Suppressor macrophage (primary cell): ENCODE measurements around the gene DUSP11.
"Not testable (repeated sequence)": the region's sequence is repeated elsewhere in the genome, so short reads cannot be mapped to it uniquely, and the experiment has no call there.

ENCODE experiments used
- DNase-seq, 4 experiments: peaks; one replicate each; pipeline ENCODE4 v3.0.0-alpha.2; 2020 to 2022
- total RNA-seq, 17 experiments: gene quantifications; one replicate each; lab custom pipeline; 2026; ENCODE audit warnings: mixed read lengths in 6 of 17, inconsistent platforms in 3 of 17; lab: John Stamatoyannopoulos, UW

Gene DUSP11
- total RNA-seq: 14.6 to 28.8 (median 22.1) reads per million in 17 experiments

GRCh38 chr2:73779467-73780236 lies at the start of gene DUSP11:
Gene DUSP11 (minus strand): TSS chr2:73780103. CDS start chr2:73779974, 129 bp downstream.
- DNase-seq: peak; percentile 97 to 100 (median 98)

- DNase-seq: peak; percentile 97 to 99 (median 98)
Measured at GRCh38 chr2:73828818-73829570, 49.1 kb upstream of the DUSP11 start, which contains the start of gene STAMBP. Gene STAMBP (plus strand): TSS chr2:73828961. CDS start chr2:73830857, 1,896 bp downstream.

- no peak for DNase-seq
Measured at GRCh38 chr2:73828389-73828817, 48.5 kb upstream of the DUSP11 start.

DNA sequence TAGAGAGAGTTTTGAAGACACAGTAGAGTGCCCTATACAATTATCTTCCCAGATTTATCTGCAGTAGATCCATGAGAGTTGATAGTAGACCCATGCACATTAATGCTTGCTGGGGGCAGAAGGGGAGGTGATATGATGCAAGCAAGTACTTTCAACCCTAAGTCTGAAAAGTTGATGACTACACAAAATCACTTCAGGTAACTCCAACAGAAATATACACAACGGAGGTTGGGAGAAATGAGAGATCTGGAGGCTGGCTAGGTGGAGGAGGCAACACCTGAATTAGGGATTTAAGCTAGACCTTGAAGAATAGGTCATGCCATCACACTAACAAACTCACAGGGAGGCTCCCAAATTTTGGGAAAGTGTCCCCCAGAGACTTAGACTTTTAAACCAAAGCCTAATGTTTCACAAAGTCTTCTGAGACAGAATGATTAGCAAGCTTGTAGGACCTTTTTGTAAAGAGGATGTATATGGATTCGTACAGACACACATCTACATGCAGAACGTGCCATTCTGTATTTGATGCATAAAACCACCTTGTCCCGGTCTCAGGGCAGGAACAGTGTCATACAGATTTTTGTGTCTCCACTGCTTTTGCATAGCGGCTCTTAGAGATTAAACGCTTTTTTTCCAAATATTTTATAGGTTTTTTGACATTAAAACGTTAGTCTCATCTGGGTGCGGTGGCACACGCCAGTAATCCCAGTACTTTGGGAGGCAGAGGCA lies 47.9 kb upstream of the DUSP11 start:
- no peak for DNase-seq

DNA sequence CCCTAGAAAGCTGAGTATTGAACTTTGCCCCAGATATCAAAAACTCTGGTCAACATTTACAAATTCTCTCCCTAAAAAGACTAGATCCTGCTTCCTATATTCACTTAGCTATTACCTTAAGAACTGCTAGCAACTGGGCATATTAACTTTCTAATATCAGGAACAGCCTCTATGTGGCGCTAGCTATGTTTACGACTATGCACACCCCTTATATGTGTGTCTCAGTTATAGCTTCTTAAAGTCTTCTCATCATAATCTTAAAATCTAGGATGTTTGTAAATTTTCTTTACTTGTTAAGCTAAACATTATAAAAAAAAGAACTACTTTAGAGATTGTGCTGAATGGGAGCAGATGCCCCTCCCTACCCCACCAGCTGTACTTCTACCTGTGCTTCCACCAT lies 47.1 kb upstream of the DUSP11 start:
- DNase-seq: peak; percentile 48 to 76 (median 65)

GRCh38 chr2:73825408-73825807 lies 45.5 kb upstream of the DUSP11 start:
- DNase-seq: no peak

GRCh38 chr2:73823916-73824523 lies 44.1 kb upstream of the DUSP11 start:
- peak; percentile 75 to 88 (median 79) for DNase-seq

GRCh38 chr2:73823416-73823815 lies 43.5 kb upstream of the DUSP11 start:
- no peak for DNase-seq

- no peak for DNase-seq
Measured at GRCh38 chr2:73822991-73823390, 43.1 kb upstream of the DUSP11 start.

GRCh38 chr2:73822276-73822675 lies 42.4 kb upstream of the DUSP11 start:
- DNase-seq: no peak

GRCh38 chr2:73821669-73822068 lies 41.8 kb upstream of the DUSP11 start:
- no peak for DNase-seq

GRCh38 chr2:73821227-73821626 lies 41.3 kb upstream of the DUSP11 start:
- DNase-seq: no peak

DNA sequence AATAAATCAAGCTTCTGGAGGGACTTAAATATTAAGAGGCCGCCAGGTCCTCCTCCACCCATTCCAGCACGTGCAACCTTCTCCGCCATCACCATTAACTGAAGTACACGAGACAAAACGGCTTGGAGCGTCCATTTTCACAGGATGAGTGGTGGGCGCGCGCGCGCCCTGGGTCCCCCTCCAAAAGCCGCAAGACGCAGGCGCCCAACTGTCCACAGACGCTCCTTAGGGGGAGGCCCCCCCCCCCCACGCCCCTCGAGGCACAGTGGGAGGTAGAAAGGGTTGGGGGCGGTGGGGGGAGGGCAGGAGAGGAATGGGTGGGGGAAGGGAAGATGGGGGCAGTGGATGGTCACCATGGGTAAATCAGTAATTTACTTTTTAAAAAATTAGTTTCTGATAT lies 38.4 kb upstream of the DUSP11 start:
- DNase-seq: no peak

- no peak for DNase-seq
Measured at GRCh38 chr2:73812635-73813034, 32.7 kb upstream of the DUSP11 start.

DNA sequence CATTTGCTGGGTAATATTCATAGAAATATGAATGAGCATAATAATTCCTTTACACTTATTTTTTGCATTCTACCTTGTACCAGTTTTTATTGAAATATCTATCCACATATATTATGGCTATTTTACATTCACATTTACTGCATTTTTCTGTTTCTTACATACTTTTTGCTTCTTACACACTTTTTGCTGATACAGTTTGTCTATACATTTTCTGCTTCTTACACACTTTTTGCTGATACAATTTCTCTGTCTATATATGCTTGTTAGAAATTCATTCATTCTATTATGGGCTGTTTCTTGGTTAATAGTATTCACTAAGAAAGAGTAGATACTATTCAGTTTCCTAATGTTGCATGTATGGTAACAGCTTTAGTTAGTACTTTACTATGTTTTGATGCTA lies 32.0 kb upstream of the DUSP11 start:
- DNase-seq: no peak

DNA sequence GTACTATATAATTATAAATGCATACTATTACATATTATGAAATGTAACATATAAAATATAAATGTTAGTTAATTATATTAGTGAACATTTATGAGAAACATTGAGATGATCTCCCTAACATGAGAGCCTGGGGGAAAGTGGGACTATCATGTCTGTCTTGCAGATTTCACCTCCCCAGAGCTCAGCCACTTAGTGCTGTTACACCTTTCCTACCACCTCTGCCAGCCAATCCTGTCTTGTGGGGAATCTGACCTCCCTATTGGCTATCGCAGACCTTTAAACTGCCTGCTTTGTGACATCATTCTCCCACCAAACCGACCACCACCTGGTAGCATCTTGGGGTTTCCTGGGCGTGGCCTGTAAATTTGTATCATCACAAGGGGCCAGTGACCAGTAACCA lies 4.0 kb upstream of the DUSP11 start, which contains the start of gene C2orf78:
C2orf78 (plus strand) TSS at position 301 of the 400 bp plus-strand sequence. CDS start 127 bp downstream, outside the sequence.
- not testable (repeated sequence) for DNase-seq

- DNase-seq: not testable (repeated sequence)
Measured at GRCh38 chr2:73783402-73783801, 3.5 kb upstream of the DUSP11 start.

- DNase-seq: no peak
Measured at GRCh38 chr2:73780237-73780582, 307 bp upstream of the DUSP11 start.

GRCh38 chr2:73778867-73779466 lies 936 bp downstream of the DUSP11 start:
- DNase-seq: not testable (repeated sequence)

GRCh38 chr2:73776869-73777519 lies 2.9 kb downstream of the DUSP11 start:
- peak in 2 of 4 experiments; percentile 7 to 16 for DNase-seq

DNA sequence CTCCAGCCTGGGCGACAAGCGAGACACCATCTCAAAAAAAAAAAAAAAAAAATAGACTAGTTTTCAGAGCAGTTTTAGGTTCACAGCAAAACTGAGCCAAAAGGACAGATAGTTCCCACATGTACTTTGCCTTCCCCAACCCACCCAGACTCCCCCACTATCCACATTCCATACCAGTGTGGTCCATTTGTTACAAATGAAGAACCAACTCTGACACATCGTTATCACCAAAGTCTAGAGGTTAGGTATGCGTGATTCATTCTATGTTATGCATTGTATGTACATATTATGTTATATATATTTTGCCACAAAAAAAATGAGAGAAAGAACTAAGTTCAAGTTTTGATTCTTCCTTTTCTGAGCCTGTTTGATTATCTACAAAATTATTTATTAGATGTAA lies 3.5 kb downstream of the DUSP11 start:
- DNase-seq: no peak
